Measurements from ENCODE around the gene KNSTRN.

Gene KNSTRN

GRCh38 chr15:40347559-40348473 lies 34.7 kb upstream of the KNSTRN start:
- no peak for TF ChIP-seq TAF1 (IDR thresholded peaks at IDR 0.05; ENCODE audit: low read depth)
- TF ChIP-seq MAX (IDR thresholded peaks at IDR 0.05), result no peak
- TF ChIP-seq NFIC (IDR thresholded peaks at IDR 0.05), result no peak
- no peak for TF ChIP-seq YY1 (IDR thresholded peaks at IDR 0.05; ENCODE audit: low read depth)
- TF ChIP-seq RAD21 (IDR thresholded peaks at IDR 0.05; ENCODE audit: low read depth), result no peak
- TF ChIP-seq EGR1 (IDR thresholded peaks at IDR 0.05), result no peak
- TF ChIP-seq FOXM1 (IDR thresholded peaks at IDR 0.05; ENCODE audit: borderline replicate concordance, low read depth), result no peak

DNA sequence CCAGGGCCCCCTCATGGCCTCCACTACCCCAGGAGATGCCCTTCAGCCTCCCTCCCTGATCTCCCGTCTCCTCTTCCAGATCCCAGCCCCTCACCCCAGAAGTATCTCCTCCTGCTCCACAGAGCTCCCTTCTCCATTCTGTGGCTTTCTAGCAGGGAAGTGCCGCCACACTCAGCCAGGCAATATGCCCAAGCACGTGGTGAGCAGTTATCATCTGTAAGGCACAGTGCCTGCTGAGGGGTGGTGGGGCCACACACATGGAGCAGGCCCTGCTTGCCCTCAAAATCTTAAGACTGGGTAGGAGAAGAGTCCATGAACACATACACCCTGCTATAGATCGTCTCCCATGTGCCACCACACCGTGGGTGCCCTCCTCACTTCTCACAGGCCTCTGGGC lies 34.0 kb upstream of the KNSTRN start:
- TF ChIP-seq RAD21 (IDR thresholded peaks at IDR 0.05; ENCODE audit: low read depth) (no peak), MAX (IDR thresholded peaks at IDR 0.05) (no peak), ZBTB7A (IDR thresholded peaks at IDR 0.05; ENCODE audit: low read depth) (no peak), EP300 (IDR thresholded peaks at IDR 0.05; ENCODE audit: borderline replicate concordance) (no peak), YY1 (IDR thresholded peaks at IDR 0.05; ENCODE audit: low read depth) (no peak), REST (IDR thresholded peaks at IDR 0.05; ENCODE audit: low read depth) (no peak), NFIC (IDR thresholded peaks at IDR 0.05) (no peak), EGR1 (IDR thresholded peaks at IDR 0.05) (no peak), CREB1 (IDR thresholded peaks at IDR 0.05; ENCODE audit: low read depth) (no peak)

GRCh38 chr15:40349163-40349562 lies 33.4 kb upstream of the KNSTRN start:
- no peak for TF ChIP-seq TCF12 (IDR thresholded peaks at IDR 0.05; ENCODE audit: low read depth)
- TF ChIP-seq EP300 (IDR thresholded peaks at IDR 0.05; ENCODE audit: borderline replicate concordance), result no peak
- no peak for TF ChIP-seq TEAD4 (IDR thresholded peaks at IDR 0.05)
- no peak for TF ChIP-seq REST (IDR thresholded peaks at IDR 0.05; ENCODE audit: low read depth)

DNA sequence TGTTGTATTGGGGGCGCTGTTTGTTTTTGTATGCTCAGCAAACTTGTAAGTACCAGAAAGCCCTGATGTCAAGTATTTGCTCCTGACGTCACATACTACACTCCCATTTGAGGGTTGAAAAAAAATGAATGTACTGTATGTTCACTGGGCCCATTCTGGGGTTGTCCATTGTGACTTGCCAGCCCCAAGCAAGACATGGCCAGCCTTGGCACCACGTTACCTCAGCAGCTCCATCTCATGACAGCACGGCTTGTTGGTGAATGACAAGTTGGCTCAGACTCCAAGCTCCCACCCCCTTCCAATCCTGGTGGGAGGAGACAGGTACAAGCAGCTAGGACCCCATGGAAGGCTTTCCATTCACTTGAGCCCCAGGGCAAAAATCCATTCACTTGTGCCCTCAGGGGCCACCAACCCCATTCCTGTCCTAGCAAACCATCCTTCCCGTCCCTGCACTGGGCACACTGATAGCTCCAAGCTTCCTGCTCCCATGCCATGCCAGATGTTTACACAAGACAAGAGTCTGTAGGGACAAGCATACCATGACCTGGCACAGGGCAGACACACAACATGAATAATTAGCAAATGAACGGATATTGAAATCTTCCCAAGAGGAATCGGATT lies 30.1 kb upstream of the KNSTRN start:
- TF ChIP-seq FOXM1 (IDR thresholded peaks at IDR 0.05; ENCODE audit: borderline replicate concordance, low read depth) (no peak), REST (IDR thresholded peaks at IDR 0.05; ENCODE audit: low read depth) (no peak), TAF1 (IDR thresholded peaks at IDR 0.05; ENCODE audit: low read depth) (no peak), ZBTB7A (IDR thresholded peaks at IDR 0.05; ENCODE audit: low read depth) (no peak), RAD21 (IDR thresholded peaks at IDR 0.05; ENCODE audit: low read depth) (no peak), YY1 (IDR thresholded peaks at IDR 0.05; ENCODE audit: low read depth) (no peak), EGR1 (IDR thresholded peaks at IDR 0.05) (no peak)

DNA sequence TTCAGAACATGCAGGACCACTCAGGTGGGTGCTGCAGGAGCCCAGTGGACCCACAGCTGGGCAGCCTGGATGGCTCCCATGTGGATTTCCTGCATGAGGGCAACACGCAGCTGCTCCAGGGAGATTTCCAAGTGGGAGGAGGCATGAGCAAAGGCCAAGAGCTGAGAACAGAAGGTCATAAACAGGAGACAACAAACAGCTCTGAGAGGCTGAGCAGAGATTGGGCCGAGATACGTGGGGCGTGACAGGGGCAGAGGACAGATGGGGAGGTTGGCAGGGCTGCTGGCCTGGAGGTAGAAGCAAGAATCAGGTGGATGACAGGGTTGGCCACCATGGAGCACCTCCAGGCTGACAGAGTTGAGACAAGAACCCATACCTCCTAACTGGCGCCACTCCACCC lies 28.8 kb upstream of the KNSTRN start:
- TF ChIP-seq TAF1 (IDR thresholded peaks at IDR 0.05; ENCODE audit: low read depth), result no peak
- TF ChIP-seq TCF12 (IDR thresholded peaks at IDR 0.05; ENCODE audit: low read depth), result no peak
- TF ChIP-seq, protein P1, sequence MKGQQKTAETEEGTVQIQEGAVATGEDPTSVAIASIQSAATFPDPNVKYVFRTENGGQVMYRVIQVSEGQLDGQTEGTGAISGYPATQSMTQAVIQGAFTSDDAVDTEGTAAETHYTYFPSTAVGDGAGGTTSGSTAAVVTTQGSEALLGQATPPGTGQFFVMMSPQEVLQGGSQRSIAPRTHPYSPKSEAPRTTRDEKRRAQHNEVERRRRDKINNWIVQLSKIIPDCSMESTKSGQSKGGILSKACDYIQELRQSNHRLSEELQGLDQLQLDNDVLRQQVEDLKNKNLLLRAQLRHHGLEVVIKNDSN (IDR thresholded peaks at IDR 0.05), result no peak
- no peak for TF ChIP-seq EP300 (IDR thresholded peaks at IDR 0.05; ENCODE audit: borderline replicate concordance)
- no peak for TF ChIP-seq MAX (IDR thresholded peaks at IDR 0.05)
- no peak for TF ChIP-seq EGR1 (IDR thresholded peaks at IDR 0.05)
- no peak for TF ChIP-seq ZBTB7A (IDR thresholded peaks at IDR 0.05; ENCODE audit: low read depth)
- no peak for TF ChIP-seq NFIC (IDR thresholded peaks at IDR 0.05)
- TF ChIP-seq REST (IDR thresholded peaks at IDR 0.05; ENCODE audit: low read depth), result no peak
- TF ChIP-seq CREB1 (IDR thresholded peaks at IDR 0.05; ENCODE audit: low read depth), result no peak
- TF ChIP-seq YY1 (IDR thresholded peaks at IDR 0.05; ENCODE audit: low read depth), result no peak
- TF ChIP-seq FOXM1 (IDR thresholded peaks at IDR 0.05; ENCODE audit: borderline replicate concordance, low read depth), result no peak
- no peak for TF ChIP-seq CEBPB (IDR thresholded peaks at IDR 0.05)
